Raji (cell line): ENCODE measurements around the gene REL.

ENCODE experiments used
- POLR2A ChIP-seq: IDR thresholded peaks from 2 replicates; pipeline ENCODE4 v1.6.1; 2011; ENCODE audit warnings: low read depth, low read length, control low read depth; ENCODE audit not compliant: insufficient read depth

The REL gene

DNA sequence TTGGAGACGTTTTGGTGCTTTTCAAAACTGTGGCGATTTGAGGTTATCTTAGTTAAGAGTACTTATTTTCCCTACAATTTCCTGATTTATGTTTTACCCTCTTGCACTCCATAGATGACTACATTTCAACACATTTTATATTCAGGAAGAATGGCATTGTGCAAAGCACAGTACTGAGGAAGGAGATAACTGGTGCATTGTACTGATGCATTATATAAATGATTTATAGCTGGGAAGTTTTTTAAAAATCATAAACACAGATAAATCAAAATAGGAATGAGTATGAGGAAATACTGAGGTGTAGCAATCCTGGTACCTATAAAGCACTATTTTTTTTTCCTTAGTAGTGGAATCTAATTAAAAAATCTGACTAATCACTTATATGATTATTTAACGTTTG lies 5.6 kb downstream of the REL start:
- TF ChIP-seq POLR2A = no peak

DNA sequence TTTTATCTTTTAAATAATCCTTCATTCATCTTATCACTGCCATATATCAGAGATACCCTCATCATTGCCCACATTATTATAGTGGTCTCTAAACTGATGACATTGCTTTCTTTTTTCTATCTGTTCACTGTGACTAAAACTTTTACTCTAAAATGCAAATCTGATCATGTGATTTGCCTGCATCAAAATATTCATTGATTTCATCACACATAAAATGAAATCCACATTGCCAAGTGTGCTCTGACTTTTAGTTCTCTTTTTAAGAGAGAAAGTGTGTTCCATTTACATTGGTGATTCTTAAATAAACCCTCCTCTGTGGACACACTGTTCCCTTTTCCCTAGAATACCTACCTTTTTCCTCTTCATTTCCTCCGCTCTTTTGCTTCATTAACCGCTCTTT lies 7.5 kb downstream of the REL start:
- TF ChIP-seq POLR2A = no peak

GRCh38 chr2:60890393-60890707 lies 9.0 kb downstream of the REL start:
- TF ChIP-seq POLR2A = no peak

DNA sequence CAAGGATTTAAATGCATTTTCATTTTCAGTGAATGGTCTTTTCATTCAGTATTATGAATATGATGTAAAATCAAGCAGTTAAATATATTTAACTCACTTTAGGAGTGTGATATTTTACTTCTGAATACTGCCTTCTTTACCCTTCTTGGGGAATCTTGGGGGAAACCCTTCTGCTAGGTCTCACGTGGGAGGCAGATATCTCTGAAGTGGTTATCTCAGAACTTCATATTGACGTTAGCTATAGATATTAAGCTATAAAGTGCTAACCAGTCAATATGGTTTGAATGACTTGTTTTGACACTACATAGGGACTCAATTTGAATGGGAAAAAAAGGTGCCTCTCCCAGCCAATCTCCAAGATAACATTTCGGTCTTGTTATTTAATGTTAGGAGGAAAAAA lies 9.8 kb downstream of the REL start:
- no peak for TF ChIP-seq POLR2A

GRCh38 chr2:60898567-60898966 lies 17.2 kb downstream of the REL start:
- TF ChIP-seq POLR2A = no peak

GRCh38 chr2:60899230-60899891 lies 18.0 kb downstream of the REL start:
- no peak for TF ChIP-seq POLR2A

GRCh38 chr2:60899892-60900249 lies 18.5 kb downstream of the REL start:
- no peak for TF ChIP-seq POLR2A

GRCh38 chr2:60906395-60906794 lies 25.0 kb downstream of the REL start:
- no peak for TF ChIP-seq POLR2A

DNA sequence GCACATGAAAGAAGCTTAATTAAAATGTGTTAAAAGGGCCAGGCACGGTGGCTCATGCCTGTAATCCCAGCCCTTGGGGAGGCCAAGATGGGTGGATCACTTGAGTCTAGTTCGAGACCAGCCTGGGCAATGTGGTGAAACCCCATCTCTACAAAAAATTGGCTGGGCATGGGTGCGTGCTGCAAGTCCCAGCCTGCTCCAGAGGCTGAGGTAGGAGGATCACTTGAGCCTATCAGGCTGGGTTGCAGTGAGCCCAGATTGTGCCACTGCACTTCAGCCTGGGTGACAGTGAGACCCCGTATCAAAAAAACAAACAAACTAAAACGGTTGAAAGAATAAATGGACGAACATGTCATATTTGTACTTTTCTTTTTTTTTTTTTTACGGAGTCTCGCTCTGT lies 26.0 kb downstream of the REL start:
- no peak for TF ChIP-seq POLR2A

DNA sequence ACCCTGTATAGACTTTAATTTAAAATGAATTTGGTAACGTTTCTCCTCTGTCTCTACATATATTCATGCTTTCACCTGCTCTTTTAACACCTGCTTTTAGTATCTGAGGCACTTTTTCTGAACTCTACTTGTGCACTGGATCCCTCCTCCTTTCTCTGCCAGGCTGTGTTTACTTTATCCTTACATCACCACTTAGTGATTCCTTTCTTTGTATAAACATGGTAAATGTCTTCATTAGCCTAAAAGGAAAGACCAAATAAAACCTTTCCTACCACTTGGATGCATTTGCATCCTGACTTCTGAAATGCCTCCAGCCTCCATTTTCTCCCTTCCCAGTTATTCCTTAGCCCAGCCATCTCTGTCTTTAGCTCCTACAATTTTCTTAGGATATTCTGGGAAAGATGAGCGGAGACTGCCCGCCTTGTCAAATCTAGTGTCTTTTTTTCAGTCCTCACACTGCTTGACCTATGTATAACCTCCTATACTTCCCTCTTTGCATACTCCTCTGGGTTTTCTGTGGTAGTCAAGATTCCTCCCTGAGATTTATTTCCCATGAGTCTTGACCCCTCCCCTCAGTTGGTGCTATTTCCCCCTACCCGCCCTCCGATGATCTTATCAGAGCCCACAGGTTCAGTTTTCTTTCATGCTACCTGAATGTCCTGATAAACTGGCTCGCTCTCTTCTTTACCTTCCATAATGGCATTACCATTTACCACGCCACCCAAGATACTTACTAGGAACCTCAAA lies 44.8 kb downstream of the REL start:
- no peak for TF ChIP-seq POLR2A

DNA sequence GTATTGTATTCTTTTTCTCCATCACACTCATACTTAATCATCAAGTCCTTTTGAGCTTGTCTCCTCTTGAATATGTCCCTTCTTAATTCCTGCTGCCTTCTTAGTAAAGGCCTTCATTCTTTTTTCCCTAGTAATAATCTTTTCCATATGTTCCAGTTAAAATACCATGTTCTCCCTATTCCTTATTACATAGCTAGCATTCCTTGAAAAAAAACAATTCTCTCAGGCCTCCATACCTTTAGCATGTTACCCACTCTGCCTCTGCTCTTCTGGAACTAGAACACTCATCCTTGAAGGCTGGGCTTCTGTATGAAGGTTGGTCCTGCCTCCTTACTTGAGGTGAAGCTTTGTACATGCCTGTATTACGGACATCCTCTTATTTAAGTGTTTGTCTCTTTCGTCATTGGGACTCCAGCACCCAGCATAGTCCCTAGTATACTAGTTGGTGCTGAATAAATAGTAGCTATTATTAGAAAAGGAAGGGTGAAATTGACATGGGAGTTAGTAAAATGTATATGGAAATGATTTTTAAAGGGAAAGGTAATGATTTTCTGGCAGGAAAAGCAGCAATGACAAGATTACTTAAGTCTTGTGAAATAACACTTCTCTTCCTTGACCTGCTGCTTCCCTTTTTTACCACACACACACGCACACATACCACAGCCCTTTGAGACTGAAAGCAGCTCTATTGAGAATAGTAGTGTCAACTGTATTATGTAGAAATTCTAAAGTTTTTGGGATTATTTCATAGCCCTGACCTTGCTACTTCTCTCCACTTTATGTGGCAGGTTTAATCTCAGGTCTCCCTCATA lies 45.6 kb downstream of the REL start:
- TF ChIP-seq POLR2A = no peak

- no peak for TF ChIP-seq POLR2A
Measured at GRCh38 chr2:60932954-60933353, 51.6 kb downstream of the REL start.

- no peak for TF ChIP-seq POLR2A
Measured at GRCh38 chr2:60934165-60934722, 52.9 kb downstream of the REL start.

DNA sequence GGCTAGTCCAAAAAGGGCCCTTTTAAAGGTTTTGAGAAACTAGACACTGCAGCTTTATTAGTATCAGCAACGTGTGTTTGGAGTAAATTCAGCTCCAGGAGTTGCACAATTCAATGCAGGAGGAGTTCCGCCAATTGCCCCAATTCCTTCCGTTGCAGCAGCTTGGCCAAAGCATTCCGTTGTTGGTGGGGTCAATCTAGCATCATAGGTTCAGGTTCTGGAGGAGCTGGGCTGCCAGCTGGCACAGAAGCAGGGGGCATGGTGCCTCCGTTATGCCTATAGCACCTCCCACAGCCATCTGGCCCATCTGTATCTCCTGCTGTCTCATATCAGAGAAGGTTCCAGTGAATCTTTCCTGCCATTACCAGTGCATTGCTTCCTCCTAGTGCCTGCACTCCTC lies 55.4 kb downstream of the REL start:
- TF ChIP-seq POLR2A = no peak

DNA sequence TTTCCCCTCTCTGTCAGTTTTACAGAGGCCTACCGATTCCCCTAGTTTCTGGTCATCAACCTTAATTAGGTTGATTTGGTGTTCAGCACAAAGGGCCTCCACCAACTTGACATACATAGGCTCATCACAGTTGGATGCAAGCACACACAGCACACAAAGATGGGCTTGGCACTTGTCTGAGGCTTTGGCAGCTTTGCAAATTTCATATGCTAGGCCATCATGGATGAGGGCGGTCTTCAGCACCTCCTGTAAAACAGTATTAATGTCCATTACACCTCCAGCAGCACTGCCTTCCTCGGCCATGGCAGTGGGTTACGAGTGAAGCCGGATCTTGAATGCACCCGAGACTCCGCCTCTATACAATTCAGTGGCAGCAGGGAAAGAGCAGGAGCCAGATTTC lies 56.9 kb downstream of the REL start:
- TF ChIP-seq POLR2A = no peak

GRCh38 chr2:60939622-60940021 lies 58.2 kb downstream of the REL start:
- TF ChIP-seq POLR2A = no peak
